DMS53 treated with DMSO at 0.1 percent for 48 hours (cell line): Measurements from ENCODE around the gene ADCY9.
"Not testable (repeated sequence)": the region's sequence is repeated elsewhere in the genome, so short reads cannot be mapped to it uniquely, and the experiment has no call there.

ENCODE experiments used
- DNase-seq: peaks from one replicate; lab custom pipeline; 2025; ENCODE audit not compliant: unreplicated experiment; lab: John Stamatoyannopoulos, UW

The ADCY9 gene

DNA sequence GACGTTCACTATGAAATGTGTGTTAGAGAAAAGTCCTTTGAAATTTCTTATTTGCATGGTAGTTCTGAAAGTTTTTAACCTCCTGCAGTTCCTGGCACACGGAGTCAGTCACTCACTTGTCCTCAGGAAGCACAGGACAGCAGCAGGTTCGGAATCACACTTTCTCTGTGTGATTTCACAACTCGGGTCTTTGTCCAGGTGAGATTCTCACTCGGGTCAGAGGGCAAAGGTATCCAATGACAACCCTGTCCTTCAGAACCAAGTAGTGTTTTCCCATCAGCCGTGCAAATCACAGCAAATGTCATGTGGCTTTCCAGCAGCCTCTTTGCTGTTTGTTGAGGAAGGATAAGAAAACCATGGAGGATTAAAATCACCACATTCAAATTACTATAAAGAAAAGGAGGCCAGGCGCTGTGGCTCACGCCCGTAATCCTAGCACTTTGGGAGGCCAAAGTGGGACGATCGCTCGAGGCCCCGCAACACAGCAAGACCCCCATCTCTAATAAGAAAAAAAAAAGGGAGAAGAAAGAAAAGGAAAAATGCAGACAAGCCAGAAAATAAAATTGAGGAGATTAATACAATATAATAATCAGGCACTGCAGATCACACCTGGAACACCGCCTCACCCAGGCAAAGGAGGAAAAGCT lies 22.0 kb downstream of the ADCY9 start:
- no peak for DNase-seq

GRCh38 chr16:4093495-4094126 lies 22.6 kb downstream of the ADCY9 start:
- DNase-seq: no peak

- no peak for DNase-seq
Measured at GRCh38 chr16:4092547-4093265, 23.5 kb downstream of the ADCY9 start.

- DNase-seq: no peak
Measured at GRCh38 chr16:4091240-4092012, 24.8 kb downstream of the ADCY9 start.

GRCh38 chr16:4090351-4090851 lies 25.8 kb downstream of the ADCY9 start:
- DNase-seq: no peak

DNA sequence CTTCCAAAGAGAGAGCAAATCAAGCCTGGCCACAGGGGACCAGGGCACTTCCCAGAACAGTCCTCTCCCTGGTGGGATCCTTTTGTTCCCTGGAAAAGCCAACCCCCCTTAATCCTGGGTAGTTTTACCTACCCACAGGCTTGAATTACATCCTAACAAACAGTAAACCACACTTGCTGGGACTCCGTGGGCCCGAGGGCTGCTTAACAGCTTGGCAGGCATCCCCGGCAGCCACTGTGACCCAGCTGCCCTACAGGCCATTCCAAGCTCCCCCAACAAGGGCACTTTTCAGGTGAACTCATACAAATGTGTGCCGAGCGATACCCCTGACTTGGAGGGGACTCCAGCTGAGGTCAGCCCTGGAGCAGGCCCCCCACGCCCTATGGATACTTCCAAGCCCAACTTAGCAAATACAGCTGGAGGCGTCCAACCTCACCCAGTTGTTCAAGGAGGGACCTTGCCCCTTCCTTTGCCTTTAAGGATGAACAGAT lies 26.4 kb downstream of the ADCY9 start:
- no peak for DNase-seq

DNA sequence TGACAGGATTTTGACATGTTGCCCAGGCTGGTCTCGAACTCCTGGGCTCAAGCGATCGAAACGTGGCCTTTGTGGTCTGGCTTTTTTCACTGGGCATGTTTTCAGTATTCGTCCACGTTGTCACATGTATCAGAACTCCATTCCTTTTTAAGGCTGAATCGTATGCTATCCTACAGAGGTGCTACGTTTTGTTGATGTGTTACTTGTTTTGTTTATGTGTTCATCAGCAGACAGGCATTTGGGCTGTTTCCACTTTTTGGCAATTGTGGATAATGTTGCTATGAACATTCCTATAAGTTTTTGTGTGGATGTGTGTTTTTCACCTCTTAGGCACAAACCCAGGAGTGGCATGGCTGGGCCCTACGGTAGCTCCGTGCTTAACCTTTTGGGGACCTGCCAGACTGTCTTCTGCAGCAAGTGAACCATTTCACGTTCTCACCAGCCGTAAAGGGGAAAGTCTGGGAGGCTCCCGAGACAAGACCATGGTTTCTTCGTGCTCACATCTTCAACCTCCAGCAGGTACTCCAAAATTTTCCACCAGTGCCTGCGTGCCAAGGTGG lies 26.9 kb downstream of the ADCY9 start:
- DNase-seq: no peak

- no peak for DNase-seq
Measured at GRCh38 chr16:4087990-4088577, 28.2 kb downstream of the ADCY9 start.

DNA sequence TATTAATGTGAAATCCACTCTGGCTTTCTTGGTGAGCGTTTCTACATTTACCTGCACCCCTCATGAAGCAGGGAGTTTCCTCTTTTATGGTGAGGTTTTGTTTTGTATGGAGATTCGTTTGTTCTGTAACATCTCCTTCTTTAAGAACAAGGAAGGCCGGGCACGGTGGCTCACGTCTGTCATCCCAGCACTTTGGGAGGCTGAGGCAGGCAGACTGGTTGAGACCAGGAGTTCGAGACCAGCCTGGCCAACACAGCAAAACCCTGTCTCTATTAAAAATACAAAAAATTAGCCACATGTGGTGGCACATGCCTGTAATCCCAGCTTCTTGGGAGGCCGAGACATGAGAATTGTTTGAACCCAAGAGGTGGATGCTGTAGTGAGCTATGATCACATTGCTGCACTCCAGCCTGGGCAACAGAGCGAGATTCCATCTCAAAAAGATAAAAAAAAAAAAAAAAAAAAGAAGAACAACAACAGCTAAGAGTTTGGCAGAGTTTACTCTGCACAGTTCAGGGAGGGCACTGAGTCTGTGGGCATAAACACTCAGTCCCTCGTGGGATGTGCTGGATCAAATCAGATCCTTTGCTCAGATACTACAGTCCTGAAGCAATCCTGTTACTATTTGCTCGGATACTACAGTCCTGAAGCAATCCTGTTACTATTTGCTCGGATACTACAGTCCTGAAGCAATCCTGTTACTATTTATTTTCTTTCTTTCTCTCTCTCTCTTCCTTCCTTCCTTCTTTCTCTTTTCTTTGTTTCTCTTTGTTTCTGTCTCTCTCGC lies 28.9 kb downstream of the ADCY9 start:
- no peak for DNase-seq

DNA sequence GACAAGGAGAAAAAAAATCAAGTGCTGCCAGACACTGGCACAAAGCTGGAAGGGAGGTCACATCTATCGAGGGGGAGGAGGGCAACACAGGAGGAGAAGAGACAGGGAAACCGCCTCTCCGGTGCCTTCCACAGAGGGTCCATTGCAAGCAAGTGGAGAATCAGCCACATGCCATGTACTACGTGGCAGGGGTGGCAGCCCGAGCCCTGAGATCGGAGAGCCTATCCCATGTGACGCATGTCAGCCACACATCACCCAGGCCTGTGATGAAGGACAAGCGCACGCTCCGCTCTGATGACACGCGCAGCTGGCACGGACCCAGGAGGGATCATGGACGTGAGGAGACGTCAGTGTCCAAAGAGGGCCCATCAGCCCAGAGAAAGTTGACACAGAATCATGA lies 30.1 kb downstream of the ADCY9 start:
- DNase-seq: no peak

- DNase-seq: no peak
Measured at GRCh38 chr16:4085405-4085970, 30.8 kb downstream of the ADCY9 start.

DNA sequence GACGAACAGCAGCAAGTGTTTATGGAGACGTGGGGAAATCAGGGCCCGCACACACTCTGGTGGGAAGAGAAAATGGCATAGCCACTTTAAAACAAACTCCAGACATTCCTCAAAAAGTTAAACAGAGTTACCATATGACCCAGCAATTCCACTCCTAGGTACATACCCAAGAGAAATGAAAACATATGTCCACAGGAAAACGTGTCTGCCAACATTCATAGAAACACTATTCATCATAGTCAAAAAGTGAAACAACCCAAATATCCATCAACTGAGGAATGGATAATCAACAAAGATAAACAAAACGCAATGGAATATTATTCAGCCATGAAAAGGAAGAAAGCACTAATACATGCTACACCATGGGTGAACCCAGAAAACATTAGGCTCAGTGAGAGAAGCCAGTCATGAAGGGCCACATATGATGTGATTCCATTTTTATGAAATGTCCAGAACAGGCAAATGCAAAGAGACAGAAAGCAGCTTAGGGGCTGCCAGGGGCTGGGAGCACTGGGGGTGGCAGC lies 32.8 kb downstream of the ADCY9 start:
- DNase-seq: no peak

- DNase-seq: no peak
Measured at GRCh38 chr16:4082474-4083044, 33.7 kb downstream of the ADCY9 start.

DNA sequence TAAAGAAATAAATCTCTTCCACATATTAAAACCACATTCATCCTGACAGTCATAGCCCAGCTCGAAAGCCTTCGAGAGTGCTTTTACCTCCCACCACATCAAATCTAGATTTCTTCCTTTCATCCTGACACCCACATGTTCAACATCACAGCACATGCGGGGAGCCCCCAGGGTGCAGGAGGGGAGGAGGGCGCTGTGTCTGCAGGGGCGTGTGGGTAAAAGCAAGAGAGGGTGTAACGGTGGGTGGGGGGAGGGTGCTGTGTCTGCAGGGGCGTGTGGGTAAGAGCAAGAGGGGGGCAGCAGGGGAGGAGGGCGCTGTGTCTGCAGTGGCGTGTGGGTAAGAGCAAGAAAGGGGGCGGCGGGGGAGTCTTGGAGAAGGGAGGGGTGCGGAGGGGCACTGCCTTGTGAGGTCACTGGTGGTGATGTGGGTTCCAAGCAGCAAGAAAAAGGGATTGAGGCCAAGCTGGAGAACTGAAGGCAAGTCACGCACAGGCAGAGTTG lies 34.7 kb downstream of the ADCY9 start:
- DNase-seq: no peak

DNA sequence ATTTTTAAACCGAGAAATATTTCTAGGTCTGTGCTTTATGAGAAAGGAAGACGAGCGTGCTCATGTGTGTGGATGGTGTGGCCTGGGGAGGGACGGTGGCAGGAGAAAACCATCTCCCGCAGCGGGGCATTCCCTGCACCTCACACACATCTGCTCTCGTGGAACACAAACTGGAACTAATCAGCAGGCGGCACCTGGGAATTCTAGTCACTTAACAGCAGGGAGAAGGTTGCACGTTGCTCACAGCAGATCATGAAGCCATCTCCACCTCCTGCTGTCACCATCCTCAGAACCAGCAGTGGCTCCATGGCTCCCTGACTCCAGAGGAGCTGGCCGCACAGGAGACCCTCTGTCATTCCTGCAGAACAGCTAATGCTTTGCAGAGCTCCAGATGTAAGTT lies 35.2 kb downstream of the ADCY9 start:
- no peak for DNase-seq

- no peak for DNase-seq
Measured at GRCh38 chr16:4077174-4077649, 39.0 kb downstream of the ADCY9 start.

GRCh38 chr16:4075534-4075933 lies 40.7 kb downstream of the ADCY9 start:
- DNase-seq: no peak

DNA sequence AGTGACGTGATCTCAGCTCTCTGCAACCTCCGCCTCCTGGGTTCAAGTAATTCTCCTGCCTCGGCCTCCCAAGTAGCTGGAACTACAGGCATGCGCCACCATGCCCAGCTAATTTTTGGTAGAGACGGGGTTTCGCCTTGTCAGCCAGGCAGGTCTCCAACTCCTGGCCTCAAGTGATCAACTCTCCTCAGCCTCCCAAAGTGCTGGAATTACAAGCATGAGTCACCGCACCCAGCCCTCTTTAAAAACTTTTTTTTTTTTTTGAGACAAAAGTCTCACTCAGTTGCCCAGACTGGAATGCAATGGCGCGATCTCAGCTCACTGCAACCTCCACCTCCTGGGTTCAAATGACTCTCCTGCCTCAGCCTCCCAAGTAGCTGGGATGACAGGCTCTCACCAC lies 43.1 kb downstream of the ADCY9 start:
- not testable (repeated sequence) for DNase-seq
